ENCODE results near the gene KIAA0930.

GRCh38 chr22:45235101-45235777 lies 5.5 kb downstream of the KIAA0930 start:
- TF ChIP-seq POLR2A (IDR thresholded peaks at IDR 0.05; ENCODE audit: low read depth, low read length) (peak; percentile 59), POLR2AphosphoS5 (IDR thresholded peaks at IDR 0.05; ENCODE audit: low read depth, low read length) (no peak), TAF1 (IDR thresholded peaks at IDR 0.05; ENCODE audit: low read depth, low read length) (no peak), POU2F2 (IDR thresholded peaks at IDR 0.05; ENCODE audit: low read depth, low read length) (peak; percentile 47; the same call in 1 of the 2 replicates), SPI1 (IDR thresholded peaks at IDR 0.05; ENCODE audit: low read depth, low read length) (peak; percentile 91), PAX5 (IDR thresholded peaks at IDR 0.05; ENCODE audit: insufficient read depth, low read length, severe bottlenecking) (no peak)
